ENCODE measurements around the gene TMEM43.

The TMEM43 gene

GRCh38 chr3:14123308-14124222, 1.3 kb upstream of the TMEM43 start:
- no peak for DNase-seq

- peak in 2 of 5 donors; percentile 45 to 72 for DNase-seq
These were observed 633 bp upstream of the TMEM43 start for GRCh38 chr3:14124223-14124614.

- DNase-seq = peak in 2 of 5 donors; percentile 48 to 61
These were observed 553 bp downstream of the TMEM43 start for GRCh38 chr3:14125193-14126016.

- no peak for DNase-seq
These were observed 1.4 kb downstream of the TMEM43 start for GRCh38 chr3:14126017-14126886.

GRCh38 chr3:14126887-14127505, 2.1 kb downstream of the TMEM43 start:
- DNase-seq = no peak

GRCh38 chr3:14127516-14128161, 2.8 kb downstream of the TMEM43 start:
- no peak for DNase-seq

GRCh38 chr3:14128724-14129123, 3.9 kb downstream of the TMEM43 start:
- DNase-seq = no peak

GRCh38 chr3:14129296-14129695, 4.4 kb downstream of the TMEM43 start:
- DNase-seq = no peak

GRCh38 chr3:14130230-14130629, 5.4 kb downstream of the TMEM43 start:
- no peak for DNase-seq

GRCh38 chr3:14130707-14131106, 5.9 kb downstream of the TMEM43 start:
- DNase-seq = no peak

- DNase-seq = no peak
These were observed 6.3 kb downstream of the TMEM43 start for GRCh38 chr3:14131134-14131533.

- DNase-seq = no peak
These were observed 7.3 kb downstream of the TMEM43 start for GRCh38 chr3:14132120-14132519.

- no peak for DNase-seq
These were observed 7.8 kb downstream of the TMEM43 start for GRCh38 chr3:14132689-14133088.

GRCh38 chr3:14133188-14133800, 8.4 kb downstream of the TMEM43 start:
- DNase-seq = no peak

- no peak for DNase-seq
These were observed 9.0 kb downstream of the TMEM43 start for GRCh38 chr3:14133876-14134275.

GRCh38 chr3:14134291-14134690, 9.4 kb downstream of the TMEM43 start:
- DNase-seq = no peak

GRCh38 chr3:14135581-14135980, 10.7 kb downstream of the TMEM43 start:
- no peak for DNase-seq

GRCh38 chr3:14137004-14137403, 12.2 kb downstream of the TMEM43 start:
- no peak for DNase-seq

- DNase-seq = no peak
These were observed 12.6 kb downstream of the TMEM43 start for GRCh38 chr3:14137445-14137844.

GRCh38 chr3:14138109-14138877, 13.4 kb downstream of the TMEM43 start:
- no peak for DNase-seq
